PC-3 (cell line): ENCODE data around the gene TRIM23.

ENCODE experiments used
- CTCF ChIP-seq: fragments of 300-600 bp; sonication (generic); conservative IDR thresholded peaks from 2 replicates; pipeline ENCODE4 v1.5.1; 2017; ENCODE audit warnings: antibody characterized with exemption, low read depth, mild to moderate bottlenecking, low read length
- EZH2 ChIP-seq: fragments of 300-600 bp; sonication (generic); IDR thresholded peaks from one replicate; pipeline ENCODE4 v1.6.1; 2017; ENCODE audit warnings: antibody characterized with exemption, mild to moderate bottlenecking, low read length; ENCODE audit not compliant: unreplicated experiment
- EZH2phosphoT487 ChIP-seq: fragments of 300-600 bp; sonication (generic); IDR thresholded peaks from 2 replicates; pipeline ENCODE4 v1.6.1; 2018; ENCODE audit warnings: mild to moderate bottlenecking, antibody characterized with exemption, low read length, borderline replicate concordance

GRCh38 chr5:65640240-65640639, 16.1 kb upstream of the TRIM23 start:
- no peak for TF ChIP-seq CTCF
- TF ChIP-seq EZH2, result no peak
- TF ChIP-seq EZH2phosphoT487, result no peak
